ENCODE measurements around the gene XPA.
"Not testable (repeated sequence)": the region's sequence is repeated elsewhere in the genome, so short reads cannot be mapped to it uniquely, and the experiment has no call there.

GRCh38 chr9:97699281-97699680 is 2.1 kb upstream of the XPA start:
- not testable (repeated sequence) for TF ChIP-seq CTCF (IDR thresholded peaks at IDR 0.05 in 2 of 3, conservative IDR thresholded peaks at IDR 0.05 in 1 of 3; ENCODE audit: control insufficient read depth in 2 of 3, extremely low read depth in 1 of 3, insufficient read depth in 1 of 3, low read depth in 3 of 3, low read length in 3 of 3); SP1 (IDR thresholded peaks at IDR 0.05; ENCODE audit: low read depth, low read length); RAD51 (IDR thresholded peaks at IDR 0.05); CBX5 (IDR thresholded peaks at IDR 0.05; ENCODE audit: low read depth)

Measured in GM12878 (cell line).